ENCODE results near the gene WDSUB1.

Gene WDSUB1

GRCh38 chr2:159252905-159253304 is 33.6 kb downstream of the WDSUB1 start:
- Histone ChIP-seq H4K20me1 (no peaks in the 10 kb centered on the region), H3K4me3 (no peak overlapping the region), H3K36me3 (peaks cover 27 to 53% (median 40%) of the 10 kb centered on the region in 11 experiments), H3K27me3 (no peaks in the 10 kb centered on the region), H3K9ac (no peak overlapping the region), H3K4me2 (peak overlapping the region in 4 of 11 experiments; percentile 9 to 86 (median 56); a peak in 8 of 22 replicates), H3K4me1 (peaks cover 32 to 63% (median 48%) of the 10 kb centered on the region in 10 experiments), H3K9me3 (replicated peaks in 1 of 11) (peaks cover 0 to 17% (median 7%) of the 10 kb centered on the region in 11 experiments; a peak in 8 of 22 replicates), H3K27ac (peak overlapping the region in 6 of 11 experiments; percentile 97 to 99 (median 98); a peak in 10 of 22 replicates)
- peak in 5 of 11 experiments; percentile 32 to 74 (median 37); a peak in 6 of 22 replicates for TF ChIP-seq Cebpa-rat (IDR thresholded peaks at IDR 0.05)

GRCh38 chr2:159251296-159252173 is 35.0 kb downstream of the WDSUB1 start:
- H3K4me1 ChIP-seq, result peaks cover 32 to 66% (median 48%) of the 10 kb centered on the region in 10 experiments
- H3K9ac ChIP-seq, result peak overlapping the region; percentile 65 to 86 (median 82); a peak in 20 of 22 replicates
- no peaks in the 10 kb centered on the region for H3K27me3 ChIP-seq
- H3K9me3 ChIP-seq (replicated peaks in 1 of 11), result peaks cover 9 to 28% (median 15%) of the 10 kb centered on the region in 11 experiments
- peak in 6 of 11 experiments; percentile 20 to 85 (median 56); a peak in 9 of 22 replicates for TF ChIP-seq Cebpa-rat (IDR thresholded peaks at IDR 0.05)
- H3K36me3 ChIP-seq, result peaks cover 22 to 50% (median 37%) of the 10 kb centered on the region in 11 experiments
- H3K27ac ChIP-seq, result peak overlapping the region; percentile 49 to 99 (median 97); a peak in 21 of 22 replicates
- H4K20me1 ChIP-seq, result no peaks in the 10 kb centered on the region
- H3K4me3 ChIP-seq, result peak overlapping the region in 8 of 10 experiments; percentile 5 to 43 (median 38); a peak in 12 of 20 replicates
- H3K4me2 ChIP-seq, result peak overlapping the region; percentile 69 to 92 (median 84)

GRCh38 chr2:159249990-159250715 is 36.4 kb downstream of the WDSUB1 start:
- Histone ChIP-seq H4K20me1 (no peaks in the 10 kb centered on the region), H3K4me1 (peaks cover 32 to 66% (median 48%) of the 10 kb centered on the region in 10 experiments), H3K4me2 (peak overlapping the region; percentile 69 to 92 (median 84)), H3K27me3 (no peaks in the 10 kb centered on the region), H3K9me3 (replicated peaks in 1 of 11) (peaks cover 23 to 37% (median 29%) of the 10 kb centered on the region in 11 experiments), H3K9ac (peak overlapping the region; percentile 65 to 86 (median 82)), H3K27ac (peak overlapping the region; percentile 49 to 99 (median 97)), H3K36me3 (peaks cover 28 to 50% (median 38%) of the 10 kb centered on the region in 11 experiments), H3K4me3 (peak overlapping the region; percentile 5 to 48 (median 37); a peak in 17 of 20 replicates)
- TF ChIP-seq Cebpa-rat (IDR thresholded peaks at IDR 0.05), result peak in 7 of 11 experiments; percentile 3 to 85 (median 54); a peak in 9 of 22 replicates

- H3K4me2 ChIP-seq, result no peak overlapping the region
Observed at GRCh38 chr2:159246325-159246988, 40.0 kb downstream of the WDSUB1 start.

GRCh38 chr2:159243529-159243928 is 43.0 kb downstream of the WDSUB1 start:
- H3K27me3 ChIP-seq, result no peaks in the 10 kb centered on the region
- TF ChIP-seq Cebpa-rat (IDR thresholded peaks at IDR 0.05), result no peak
- peak overlapping the region in 4 of 11 experiments; percentile 41 to 60 (median 48); a peak in 8 of 22 replicates for H3K27ac ChIP-seq
- peak overlapping the region in 6 of 11 experiments; percentile 19 to 65 (median 46); a peak in 8 of 22 replicates for H3K4me2 ChIP-seq
- no peak overlapping the region for H3K4me3 ChIP-seq
- peaks cover 1 to 32% (median 16%) of the 10 kb centered on the region in 10 experiments; a peak in 17 of 20 replicates for H3K4me1 ChIP-seq
- peaks cover 58 to 86% (median 78%) of the 10 kb centered on the region in 11 experiments for H3K36me3 ChIP-seq
- no peaks in the 10 kb centered on the region for H4K20me1 ChIP-seq
- peaks cover 30 to 45% (median 34%) of the 10 kb centered on the region in 11 experiments for H3K9me3 ChIP-seq (replicated peaks in 1 of 11)
- no peak overlapping the region for H3K9ac ChIP-seq

More at GRCh38 chr2:159246325-159246988, 40.0 kb downstream of the WDSUB1 start:
- Histone ChIP-seq H3K9ac (no peak overlapping the region), H3K4me3 (peak overlapping the region in 1 of 10 experiments; percentile 17; a peak in 3 of 20 replicates), H3K36me3 (peaks cover 36 to 57% (median 51%) of the 10 kb centered on the region in 11 experiments), H3K4me1 (peaks cover 27 to 60% (median 41%) of the 10 kb centered on the region in 10 experiments), H3K27ac (peak overlapping the region in 6 of 11 experiments; percentile 38 to 65 (median 55); a peak in 10 of 22 replicates), H3K27me3 (no peaks in the 10 kb centered on the region), H4K20me1 (no peaks in the 10 kb centered on the region), H3K9me3 (replicated peaks in 1 of 11) (peaks cover 30 to 45% (median 34%) of the 10 kb centered on the region in 11 experiments)
- no peak for TF ChIP-seq Cebpa-rat (IDR thresholded peaks at IDR 0.05)

GRCh38 chr2:159234868-159235267 is 51.6 kb downstream of the WDSUB1 start:
- no peaks in the 10 kb centered on the region for H3K27me3 ChIP-seq
- H3K4me3 ChIP-seq, result no peak overlapping the region
- peaks cover 34 to 90% (median 73%) of the 10 kb centered on the region in 11 experiments for H3K36me3 ChIP-seq
- H3K9ac ChIP-seq, result no peak overlapping the region
- no peaks in the 10 kb centered on the region for H4K20me1 ChIP-seq
- H3K9me3 ChIP-seq (replicated peaks in 1 of 11), result no peaks in the 10 kb centered on the region; a peak in 1 of 22 replicates
- no peaks in the 10 kb centered on the region for H3K4me1 ChIP-seq
- H3K4me2 ChIP-seq, result no peak overlapping the region
- TF ChIP-seq Cebpa-rat (IDR thresholded peaks at IDR 0.05), result no peak
- no peak overlapping the region for H3K27ac ChIP-seq

GRCh38 chr2:159232456-159233170 is 53.9 kb downstream of the WDSUB1 start:
- peaks cover 29 to 71% (median 52%) of the 10 kb centered on the region in 11 experiments for H3K36me3 ChIP-seq
- H4K20me1 ChIP-seq, result no peaks in the 10 kb centered on the region
- TF ChIP-seq Cebpa-rat (IDR thresholded peaks at IDR 0.05), result no peak
- no peaks in the 10 kb centered on the region for H3K27me3 ChIP-seq
- no peak overlapping the region for H3K9ac ChIP-seq
- H3K4me3 ChIP-seq, result no peak overlapping the region
- no peak overlapping the region for H3K27ac ChIP-seq
- no peak overlapping the region for H3K4me2 ChIP-seq
- H3K4me1 ChIP-seq, result peaks cover 0 to 9% (median 2%) of the 10 kb centered on the region in 10 experiments; a peak in 6 of 20 replicates
- no peaks in the 10 kb centered on the region; a peak in 1 of 22 replicates for H3K9me3 ChIP-seq (replicated peaks in 1 of 11)

All from BLaER1 treated with 17β-estradiol and CSF1 and Interleukin-3, amounts not matched to agents 10 nM and 100 nM (cell line).